ENCODE data around the gene PROX2. TPM values are rescaled to one million over a fixed set of nuclear protein-coding genes. Genes with fewer than 3 reads are reported as not detected.

Gene PROX2
- total and polyA plus RNA-seq, 2 donors (not counting 3 experiments of a cell fraction or from before 2014, with no cell fraction given), result 0.01 TPM; not detected in 1

DNA sequence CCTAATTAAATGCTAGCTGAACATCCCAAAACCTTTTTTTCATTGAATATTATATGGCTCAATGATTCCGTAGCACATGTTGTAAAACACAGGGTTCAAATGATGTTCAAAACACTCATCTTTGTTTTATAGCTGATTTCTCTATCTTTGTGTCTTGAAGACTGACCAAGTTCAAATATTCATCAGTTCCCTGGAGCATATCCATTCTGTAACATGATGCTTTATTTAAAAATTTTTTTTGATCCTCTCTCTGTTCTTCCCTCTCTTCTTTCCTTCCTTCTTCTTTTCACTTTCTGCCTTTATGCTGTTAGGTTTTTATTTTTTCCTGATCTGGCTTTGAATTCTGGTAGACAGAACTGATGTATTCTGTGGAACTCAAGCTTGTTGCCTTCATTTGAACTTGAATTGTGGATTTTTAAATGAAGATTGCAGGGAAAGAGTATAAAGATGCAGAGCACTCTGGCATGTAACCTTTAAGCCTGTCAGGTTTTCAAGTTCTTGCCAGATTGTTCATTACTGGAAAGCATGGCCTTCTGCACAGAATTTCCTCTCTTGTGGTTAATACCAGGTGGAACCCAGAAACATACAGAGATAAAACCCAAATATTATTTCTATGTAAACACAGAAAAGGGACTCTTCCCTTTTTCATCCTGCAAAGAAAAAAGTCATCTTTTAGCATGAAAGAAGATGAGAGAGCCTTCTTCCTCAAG is 39.5 kb downstream of the PROX2 start:
- Histone ChIP-seq H2AFZ (ENCODE audit: low read depth, low read length) (no peak overlapping the region), H3K36me3 (ENCODE audit: control insufficient read depth in 2 of 2, extremely low read depth in 1 of 2, insufficient read depth in 2 of 2, low read length in 2 of 2) (peaks cover 6 to 10% of the 10 kb centered on the region in 2 experiments), H3K9ac (replicated peaks; ENCODE audit: extremely low read depth, insufficient read depth, low read length) (no peak overlapping the region), H3K27me3 (ENCODE audit: control insufficient read depth in 2 of 2, insufficient read depth in 2 of 2, low read length in 2 of 2) (no peaks in the 10 kb centered on the region), H3K9me3 (replicated peaks; ENCODE audit: control insufficient read depth, insufficient read depth, low read length) (no peaks in the 10 kb centered on the region), H3K79me2 (ENCODE audit: control insufficient read depth, insufficient read depth, low read length) (no peaks in the 10 kb centered on the region), H3K4me1 (ENCODE audit: control insufficient read depth, extremely low read depth, insufficient read depth, low read length) (peaks cover 11% of the 10 kb centered on the region), H3K9me1 (replicated peaks; ENCODE audit: control insufficient read depth, extremely low read depth, insufficient read depth, low read length) (no peaks in the 10 kb centered on the region), H3K4me2 (ENCODE audit: insufficient read depth, low read length) (no peak overlapping the region), H3K4me3 (replicated peaks in 1 of 3; ENCODE audit: insufficient read depth in 1 of 3, low read depth in 1 of 3, low read length in 3 of 3) (no peak overlapping the region), H3K27ac (ENCODE audit: insufficient read depth, low read depth, low read length) (no peak overlapping the region), H4K20me1 (replicated peaks; ENCODE audit: control insufficient read depth, extremely low read depth, insufficient read depth, low read length) (no peaks in the 10 kb centered on the region)
- no peak for TF ChIP-seq JUN (IDR thresholded peaks at IDR 0.05; ENCODE audit: borderline replicate concordance, insufficient read depth, insufficient read length, low read depth)
- no peak for TF ChIP-seq POLR2AphosphoS5 (IDR thresholded peaks at IDR 0.05; ENCODE audit: insufficient read depth, low read depth, low read length)
- TF ChIP-seq, protein P1, sequence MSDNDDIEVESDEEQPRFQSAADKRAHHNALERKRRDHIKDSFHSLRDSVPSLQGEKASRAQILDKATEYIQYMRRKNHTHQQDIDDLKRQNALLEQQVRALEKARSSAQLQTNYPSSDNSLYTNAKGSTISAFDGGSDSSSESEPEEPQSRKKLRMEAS (IDR thresholded peaks at IDR 0.05; ENCODE audit: insufficient read depth, insufficient read length), result no peak
- no peak for TF ChIP-seq MYC (IDR thresholded peaks at IDR 0.05; ENCODE audit: low read depth, low read length)
- no peak for TF ChIP-seq POLR2A (IDR thresholded peaks at IDR 0.05; ENCODE audit: low read depth, low read length)
- TF ChIP-seq FOS (IDR thresholded peaks at IDR 0.05; ENCODE audit: borderline replicate concordance, insufficient read depth, low read length), result no peak
- TF ChIP-seq, protein P2, sequence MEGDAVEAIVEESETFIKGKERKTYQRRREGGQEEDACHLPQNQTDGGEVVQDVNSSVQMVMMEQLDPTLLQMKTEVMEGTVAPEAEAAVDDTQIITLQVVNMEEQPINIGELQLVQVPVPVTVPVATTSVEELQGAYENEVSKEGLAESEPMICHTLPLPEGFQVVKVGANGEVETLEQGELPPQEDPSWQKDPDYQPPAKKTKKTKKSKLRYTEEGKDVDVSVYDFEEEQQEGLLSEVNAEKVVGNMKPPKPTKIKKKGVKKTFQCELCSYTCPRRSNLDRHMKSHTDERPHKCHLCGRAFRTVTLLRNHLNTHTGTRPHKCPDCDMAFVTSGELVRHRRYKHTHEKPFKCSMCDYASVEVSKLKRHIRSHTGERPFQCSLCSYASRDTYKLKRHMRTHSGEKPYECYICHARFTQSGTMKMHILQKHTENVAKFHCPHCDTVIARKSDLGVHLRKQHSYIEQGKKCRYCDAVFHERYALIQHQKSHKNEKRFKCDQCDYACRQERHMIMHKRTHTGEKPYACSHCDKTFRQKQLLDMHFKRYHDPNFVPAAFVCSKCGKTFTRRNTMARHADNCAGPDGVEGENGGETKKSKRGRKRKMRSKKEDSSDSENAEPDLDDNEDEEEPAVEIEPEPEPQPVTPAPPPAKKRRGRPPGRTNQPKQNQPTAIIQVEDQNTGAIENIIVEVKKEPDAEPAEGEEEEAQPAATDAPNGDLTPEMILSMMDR (IDR thresholded peaks at IDR 0.05; ENCODE audit: extremely low read depth in 1 of 2, insufficient read depth in 1 of 2, low read depth in 1 of 2, low read length in 2 of 2), result no peak
- no peak for TF ChIP-seq GATA2 (IDR thresholded peaks at IDR 0.05; ENCODE audit: insufficient read depth, insufficient read length, low read depth, low read length)
- TF ChIP-seq EZH2 (IDR thresholded peaks at IDR 0.05; ENCODE audit: borderline replicate concordance, low read depth, low read length, severe bottlenecking), result no peak
- intact Hi-C loops (cut with micrococcal nuclease), result no loop called here
- FAIRE-seq, result no peak
- dilution Hi-C loops (cut with MboI; ENCODE audit: extremely low pct_ligation_motif_present, low sequenced_read_pairs), result no loop called here
- no peak for DNase-seq (ENCODE audit: low read depth, low spot score)
- BruUV-seq (replicated peaks), result no TSS peak
- CTCF ChIA-PET, result interaction anchor here (1.0 to 1.5 kb wide), 3 partner anchors 17 to 228 kb away, joined by 3 to 7 read pairs (median 4); no protein-coding TSS in a partner anchor
- POLR2A ChIA-PET, result no interaction called here
